ENCODE results near the gene VIT. TPM values are rescaled to one million over a fixed set of nuclear protein-coding genes. Genes with fewer than 3 reads are reported as not detected.

Gene VIT
- total and polyA plus RNA-seq, 2 experiments from 2014 or later, result not detected

GRCh38 chr2:36662638-36663037, 33.9 kb upstream of the VIT start:
- Histone ChIP-seq H3K4me2 (no peak overlapping the region), H3K4me3 (no peak overlapping the region), H2AFZ (no peak overlapping the region), H3K79me2 (replicated peaks; ENCODE audit: insufficient read depth) (no peaks in the 10 kb centered on the region), H3K27ac (ENCODE audit: low read depth) (no peak overlapping the region), H3K36me3 (ENCODE audit: insufficient read depth) (no peaks in the 10 kb centered on the region), H3K4me1 (ENCODE audit: insufficient read depth) (peaks cover 2% of the 10 kb centered on the region; the same call in 1 of the 2 replicates), H4K20me1 (replicated peaks; ENCODE audit: insufficient read depth) (no peaks in the 10 kb centered on the region), H3F3A (replicated peaks; ENCODE audit: low read depth) (no peaks in the 10 kb centered on the region), H3K9me2 (ENCODE audit: insufficient read depth) (peaks cover 8% of the 10 kb centered on the region; the same call in 1 of the 2 replicates), H3K27me3 (ENCODE audit: insufficient read depth) (no peaks in the 10 kb centered on the region)
- Mint-ChIP-seq H3K36me3 (ENCODE audit: low read depth) (no peaks in the 10 kb centered on the region), H3K9me3 (no peaks in the 10 kb centered on the region; the same call in 1 of the 3 replicates), H3K27me3 (ENCODE audit: insufficient read depth, low read depth, poor library complexity) (no peaks in the 10 kb centered on the region), H3K4me1 (peaks cover 2% of the 10 kb centered on the region), H3K4me3 (no peak overlapping the region), H3K27ac (no peak overlapping the region)
- ATAC-seq (no peak), DNase-seq (ENCODE audit: low spot score) (no peak)
- TF ChIP-seq, protein P1, sequence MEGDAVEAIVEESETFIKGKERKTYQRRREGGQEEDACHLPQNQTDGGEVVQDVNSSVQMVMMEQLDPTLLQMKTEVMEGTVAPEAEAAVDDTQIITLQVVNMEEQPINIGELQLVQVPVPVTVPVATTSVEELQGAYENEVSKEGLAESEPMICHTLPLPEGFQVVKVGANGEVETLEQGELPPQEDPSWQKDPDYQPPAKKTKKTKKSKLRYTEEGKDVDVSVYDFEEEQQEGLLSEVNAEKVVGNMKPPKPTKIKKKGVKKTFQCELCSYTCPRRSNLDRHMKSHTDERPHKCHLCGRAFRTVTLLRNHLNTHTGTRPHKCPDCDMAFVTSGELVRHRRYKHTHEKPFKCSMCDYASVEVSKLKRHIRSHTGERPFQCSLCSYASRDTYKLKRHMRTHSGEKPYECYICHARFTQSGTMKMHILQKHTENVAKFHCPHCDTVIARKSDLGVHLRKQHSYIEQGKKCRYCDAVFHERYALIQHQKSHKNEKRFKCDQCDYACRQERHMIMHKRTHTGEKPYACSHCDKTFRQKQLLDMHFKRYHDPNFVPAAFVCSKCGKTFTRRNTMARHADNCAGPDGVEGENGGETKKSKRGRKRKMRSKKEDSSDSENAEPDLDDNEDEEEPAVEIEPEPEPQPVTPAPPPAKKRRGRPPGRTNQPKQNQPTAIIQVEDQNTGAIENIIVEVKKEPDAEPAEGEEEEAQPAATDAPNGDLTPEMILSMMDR (conservative IDR thresholded peaks at IDR 0.05; ENCODE audit: low read depth in 2 of 2), result peak in 1 of 2 experiments; percentile 26; a peak in 2 of 4 replicates
- TF ChIP-seq EZH2phosphoT487 (IDR thresholded peaks at IDR 0.05; ENCODE audit: unreplicated experiment), result no peak

- H3K79me2 ChIP-seq (replicated peaks; ENCODE audit: insufficient read depth), result no peaks in the 10 kb centered on the region
- no peak overlapping the region for H3K4me3 ChIP-seq
- ATAC-seq (no peak), DNase-seq (ENCODE audit: low spot score) (no peak)
- no peak overlapping the region for H3K4me3 Mint-ChIP-seq
- H3K4me2 ChIP-seq, result no peak overlapping the region
- no peaks in the 10 kb centered on the region; the same call in 1 of the 3 replicates for H3K9me3 Mint-ChIP-seq
- H3K4me1 ChIP-seq (ENCODE audit: insufficient read depth), result peaks cover 4% of the 10 kb centered on the region
- H3K36me3 ChIP-seq (ENCODE audit: insufficient read depth), result no peaks in the 10 kb centered on the region
- no peaks in the 10 kb centered on the region for H3K36me3 Mint-ChIP-seq (ENCODE audit: low read depth)
- H3F3A ChIP-seq (replicated peaks; ENCODE audit: low read depth), result no peaks in the 10 kb centered on the region
- H3K27ac ChIP-seq (ENCODE audit: low read depth), result no peak overlapping the region
- H4K20me1 ChIP-seq (replicated peaks; ENCODE audit: insufficient read depth), result no peaks in the 10 kb centered on the region
- H3K4me1 Mint-ChIP-seq, result peaks cover 7% of the 10 kb centered on the region
- no peaks in the 10 kb centered on the region for H3K27me3 ChIP-seq (ENCODE audit: insufficient read depth)
- no peak overlapping the region for H3K27ac Mint-ChIP-seq
- peaks cover 8% of the 10 kb centered on the region; the same call in 1 of the 2 replicates for H3K9me2 ChIP-seq (ENCODE audit: insufficient read depth)
- H3K27me3 Mint-ChIP-seq (ENCODE audit: insufficient read depth, low read depth, poor library complexity), result no peaks in the 10 kb centered on the region
- H2AFZ ChIP-seq, result no peak overlapping the region
- TF ChIP-seq ETS1 (IDR thresholded peaks at IDR 0.05) (no peak), JUNB (IDR thresholded peaks at IDR 0.05; ENCODE audit: unreplicated experiment) (no peak), ZNF331 (CRISPR knock-in tag; IDR thresholded peaks at IDR 0.05; ENCODE audit: low read depth) (no peak), POLR2AphosphoS5 (IDR thresholded peaks at IDR 0.05; ENCODE audit: low read depth) (no peak), CREB1 (CRISPR knock-in tag; IDR thresholded peaks at IDR 0.05; ENCODE audit: low read depth) (no peak), EZH2 (IDR thresholded peaks at IDR 0.05; ENCODE audit: low read depth, unreplicated experiment) (no peak), EZH2phosphoT487 (IDR thresholded peaks at IDR 0.05; ENCODE audit: unreplicated experiment) (no peak), NANOG (IDR thresholded peaks at IDR 0.05; ENCODE audit: borderline replicate concordance) (no peak), STAT1 (IDR thresholded peaks at IDR 0.05; ENCODE audit: unreplicated experiment) (no peak)
- TF ChIP-seq, protein P1 (conservative IDR thresholded peaks at IDR 0.05; ENCODE audit: low read depth in 2 of 2), result no peak
- TF ChIP-seq, protein P2, sequence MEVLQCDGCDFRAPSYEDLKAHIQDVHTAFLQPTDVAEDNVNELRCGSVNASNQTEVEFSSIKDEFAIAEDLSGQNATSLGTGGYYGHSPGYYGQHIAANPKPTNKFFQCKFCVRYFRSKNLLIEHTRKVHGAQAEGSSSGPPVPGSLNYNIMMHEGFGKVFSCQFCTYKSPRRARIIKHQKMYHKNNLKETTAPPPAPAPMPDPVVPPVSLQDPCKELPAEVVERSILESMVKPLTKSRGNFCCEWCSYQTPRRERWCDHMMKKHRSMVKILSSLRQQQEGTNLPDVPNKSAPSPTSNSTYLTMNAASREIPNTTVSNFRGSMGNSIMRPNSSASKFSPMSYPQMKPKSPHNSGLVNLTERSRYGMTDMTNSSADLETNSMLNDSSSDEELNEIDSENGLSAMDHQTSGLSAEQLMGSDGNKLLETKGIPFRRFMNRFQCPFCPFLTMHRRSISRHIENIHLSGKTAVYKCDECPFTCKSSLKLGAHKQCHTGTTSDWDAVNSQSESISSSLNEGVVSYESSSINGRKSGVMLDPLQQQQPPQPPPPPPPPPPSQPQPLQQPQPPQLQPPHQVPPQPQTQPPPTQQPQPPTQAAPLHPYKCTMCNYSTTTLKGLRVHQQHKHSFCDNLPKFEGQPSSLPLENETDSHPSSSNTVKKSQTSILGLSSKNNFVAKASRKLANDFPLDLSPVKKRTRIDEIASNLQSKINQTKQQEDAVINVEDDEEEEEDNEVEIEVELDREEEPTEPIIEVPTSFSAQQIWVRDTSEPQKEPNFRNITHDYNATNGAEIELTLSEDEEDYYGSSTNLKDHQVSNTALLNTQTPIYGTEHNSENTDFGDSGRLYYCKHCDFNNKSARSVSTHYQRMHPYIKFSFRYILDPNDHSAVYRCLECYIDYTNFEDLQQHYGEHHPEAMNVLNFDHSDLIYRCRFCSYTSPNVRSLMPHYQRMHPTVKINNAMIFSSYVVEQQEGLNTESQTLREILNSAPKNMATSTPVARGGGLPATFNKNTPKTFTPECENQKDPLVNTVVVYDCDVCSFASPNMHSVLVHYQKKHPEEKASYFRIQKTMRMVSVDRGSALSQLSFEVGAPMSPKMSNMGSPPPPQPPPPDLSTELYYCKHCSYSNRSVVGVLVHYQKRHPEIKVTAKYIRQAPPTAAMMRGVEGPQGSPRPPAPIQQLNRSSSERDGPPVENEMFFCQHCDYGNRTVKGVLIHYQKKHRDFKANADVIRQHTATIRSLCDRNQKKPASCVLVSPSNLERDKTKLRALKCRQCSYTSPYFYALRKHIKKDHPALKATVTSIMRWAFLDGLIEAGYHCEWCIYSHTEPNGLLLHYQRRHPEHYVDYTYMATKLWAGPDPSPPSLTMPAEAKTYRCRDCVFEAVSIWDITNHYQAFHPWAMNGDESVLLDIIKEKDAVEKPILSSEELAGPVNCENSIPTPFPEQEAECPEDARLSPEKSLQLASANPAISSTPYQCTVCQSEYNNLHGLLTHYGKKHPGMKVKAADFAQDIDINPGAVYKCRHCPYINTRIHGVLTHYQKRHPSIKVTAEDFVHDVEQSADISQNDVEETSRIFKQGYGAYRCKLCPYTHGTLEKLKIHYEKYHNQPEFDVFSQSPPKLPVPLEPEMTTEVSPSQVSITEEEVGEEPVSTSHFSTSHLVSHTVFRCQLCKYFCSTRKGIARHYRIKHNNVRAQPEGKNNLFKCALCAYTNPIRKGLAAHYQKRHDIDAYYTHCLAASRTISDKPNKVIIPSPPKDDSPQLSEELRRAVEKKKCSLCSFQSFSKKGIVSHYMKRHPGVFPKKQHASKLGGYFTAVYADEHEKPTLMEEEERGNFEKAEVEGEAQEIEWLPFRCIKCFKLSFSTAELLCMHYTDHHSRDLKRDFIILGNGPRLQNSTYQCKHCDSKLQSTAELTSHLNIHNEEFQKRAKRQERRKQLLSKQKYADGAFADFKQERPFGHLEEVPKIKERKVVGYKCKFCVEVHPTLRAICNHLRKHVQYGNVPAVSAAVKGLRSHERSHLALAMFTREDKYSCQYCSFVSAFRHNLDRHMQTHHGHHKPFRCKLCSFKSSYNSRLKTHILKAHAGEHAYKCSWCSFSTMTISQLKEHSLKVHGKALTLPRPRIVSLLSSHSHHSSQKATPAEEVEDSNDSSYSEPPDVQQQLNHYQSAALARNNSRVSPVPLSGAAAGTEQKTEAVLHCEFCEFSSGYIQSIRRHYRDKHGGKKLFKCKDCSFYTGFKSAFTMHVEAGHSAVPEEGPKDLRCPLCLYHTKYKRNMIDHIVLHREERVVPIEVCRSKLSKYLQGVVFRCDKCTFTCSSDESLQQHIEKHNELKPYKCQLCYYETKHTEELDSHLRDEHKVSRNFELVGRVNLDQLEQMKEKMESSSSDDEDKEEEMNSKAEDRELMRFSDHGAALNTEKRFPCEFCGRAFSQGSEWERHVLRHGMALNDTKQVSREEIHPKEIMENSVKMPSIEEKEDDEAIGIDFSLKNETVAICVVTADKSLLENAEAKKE (CRISPR knock-in tag; IDR thresholded peaks at IDR 0.05), result no peak
Observed at GRCh38 chr2:36663295-36663694, 33.2 kb upstream of the VIT start.

Data from GM23338 (cell line).